ENCODE results near the gene ZNF488. TPM values are rescaled to one million over a fixed set of nuclear protein-coding genes. Genes with fewer than 3 reads are reported as not detected.

ZNF488 gene
- total and polyA plus RNA-seq, 8 donors: 0.43 to 15.1 (median 0.62) TPM; not detected in 2

- Histone ChIP-seq H3K4me1 (peaks cover 0 to 8% (median 0%) of the 10 kb centered on the region in 4 donors), H3K4me3 (no peak overlapping the region), H3K27ac (no peak overlapping the region), H3K27me3 (peaks cover 0 to 11% (median 0%) of the 10 kb centered on the region in 3 donors), H3K36me3 (no peaks in the 10 kb centered on the region), H3K9me3 (no peaks in the 10 kb centered on the region)
- 81 to 88% (median 87%) methylated on average over 6 of the region's 6 CpGs for WGBS, 5 donors
- TF ChIP-seq POLR2AphosphoS5 (IDR thresholded peaks at IDR 0.05) (no peak), EP300 (IDR thresholded peaks at IDR 0.05) (no peak), POLR2A (IDR thresholded peaks at IDR 0.05) (no peak)
- TF ChIP-seq, protein P1, sequence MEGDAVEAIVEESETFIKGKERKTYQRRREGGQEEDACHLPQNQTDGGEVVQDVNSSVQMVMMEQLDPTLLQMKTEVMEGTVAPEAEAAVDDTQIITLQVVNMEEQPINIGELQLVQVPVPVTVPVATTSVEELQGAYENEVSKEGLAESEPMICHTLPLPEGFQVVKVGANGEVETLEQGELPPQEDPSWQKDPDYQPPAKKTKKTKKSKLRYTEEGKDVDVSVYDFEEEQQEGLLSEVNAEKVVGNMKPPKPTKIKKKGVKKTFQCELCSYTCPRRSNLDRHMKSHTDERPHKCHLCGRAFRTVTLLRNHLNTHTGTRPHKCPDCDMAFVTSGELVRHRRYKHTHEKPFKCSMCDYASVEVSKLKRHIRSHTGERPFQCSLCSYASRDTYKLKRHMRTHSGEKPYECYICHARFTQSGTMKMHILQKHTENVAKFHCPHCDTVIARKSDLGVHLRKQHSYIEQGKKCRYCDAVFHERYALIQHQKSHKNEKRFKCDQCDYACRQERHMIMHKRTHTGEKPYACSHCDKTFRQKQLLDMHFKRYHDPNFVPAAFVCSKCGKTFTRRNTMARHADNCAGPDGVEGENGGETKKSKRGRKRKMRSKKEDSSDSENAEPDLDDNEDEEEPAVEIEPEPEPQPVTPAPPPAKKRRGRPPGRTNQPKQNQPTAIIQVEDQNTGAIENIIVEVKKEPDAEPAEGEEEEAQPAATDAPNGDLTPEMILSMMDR (IDR thresholded peaks at IDR 0.05): no peak
- peak in 1 of 2 donors; percentile 1 for DNase-seq
- intact Hi-C loops (cut with DNase I; ENCODE audit: low total_unique reads): no loop called here
Observed at GRCh38 chr10:47333532-47333931, 50.6 kb downstream of the ZNF488 start.

DNA sequence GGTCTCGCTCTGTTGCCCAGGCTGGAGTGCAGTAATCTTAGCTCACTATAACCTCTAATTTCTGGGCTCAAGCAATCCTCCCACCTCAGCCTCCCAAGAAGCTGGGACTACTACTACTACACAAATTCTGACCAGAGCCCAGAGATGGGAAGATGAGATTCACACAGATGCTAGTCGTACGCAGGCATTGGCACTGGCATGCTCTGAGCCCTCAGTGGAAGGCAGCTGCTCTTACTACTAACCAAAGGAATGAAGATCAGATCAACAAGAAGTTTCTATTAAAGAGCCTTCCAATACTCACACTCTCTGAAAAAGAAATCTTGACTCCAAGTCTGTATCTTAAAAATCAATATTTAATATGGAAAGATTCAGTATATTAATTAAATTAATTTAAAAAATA lies 51.1 kb downstream of the ZNF488 start:
- intact Hi-C loops (cut with DNase I; ENCODE audit: low total_unique reads): no loop called here
- H3K27ac ChIP-seq: no peak overlapping the region

DNA sequence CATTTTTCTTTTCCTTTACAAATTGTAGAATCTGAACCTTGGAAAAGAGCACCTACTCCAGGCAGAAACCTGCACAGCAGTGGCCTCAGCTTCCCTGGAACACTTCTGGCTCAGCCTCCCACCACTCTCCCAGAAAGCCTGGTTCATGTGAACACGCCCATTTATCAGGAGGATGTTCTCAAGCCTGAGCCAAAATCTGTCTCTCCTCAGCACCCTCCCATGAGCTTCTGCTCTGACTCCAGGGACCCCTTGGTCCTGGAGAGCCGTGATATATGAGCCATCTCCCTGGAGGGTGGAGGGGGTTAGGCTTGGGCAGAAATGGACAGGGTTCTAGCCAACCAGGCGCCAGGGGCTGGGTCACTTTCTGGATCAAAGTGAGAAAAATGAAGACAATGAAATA lies 51.7 kb downstream of the ZNF488 start:
- peaks cover 0 to 8% (median 0%) of the 10 kb centered on the region in 4 donors for H3K4me1 ChIP-seq
- H3K9me3 ChIP-seq: no peaks in the 10 kb centered on the region
- TF ChIP-seq EP300 (IDR thresholded peaks at IDR 0.05): no peak
- no peak for TF ChIP-seq POLR2A (IDR thresholded peaks at IDR 0.05)
- TF ChIP-seq, protein P1 (IDR thresholded peaks at IDR 0.05): no peak
- TF ChIP-seq POLR2AphosphoS5 (IDR thresholded peaks at IDR 0.05): no peak
- H3K36me3 ChIP-seq: no peaks in the 10 kb centered on the region
- H3K27ac ChIP-seq: no peak overlapping the region
- 75 to 85% (median 79%) methylated on average over 3 of the region's 3 CpGs for WGBS, 5 donors
- no peak overlapping the region for H3K4me3 ChIP-seq
- intact Hi-C loops (cut with DNase I; ENCODE audit: low total_unique reads): no loop called here
- peak in 1 of 2 donors; percentile 11 for DNase-seq
- peaks cover 0 to 11% (median 0%) of the 10 kb centered on the region in 3 donors for H3K27me3 ChIP-seq

More for the DNA sequence above, 51.1 kb downstream of the ZNF488 start:
- no peaks in the 10 kb centered on the region for H3K36me3 ChIP-seq
- TF ChIP-seq EP300 (IDR thresholded peaks at IDR 0.05) (no peak), POLR2AphosphoS5 (IDR thresholded peaks at IDR 0.05) (no peak), POLR2A (IDR thresholded peaks at IDR 0.05) (no peak)
- TF ChIP-seq, protein P1 (IDR thresholded peaks at IDR 0.05): no peak
- no peaks in the 10 kb centered on the region for H3K9me3 ChIP-seq
- DNase-seq: no peak
- WGBS, 5 donors: 74 to 96% (median 82%) methylated on average over 3 of the region's 3 CpGs
- H3K27me3 ChIP-seq: peaks cover 0 to 11% (median 0%) of the 10 kb centered on the region in 3 donors
- H3K4me3 ChIP-seq: no peak overlapping the region
- H3K4me1 ChIP-seq: peaks cover 0 to 8% (median 0%) of the 10 kb centered on the region in 4 donors

- Histone ChIP-seq H3K36me3 (no peaks in the 10 kb centered on the region), H3K27me3 (peaks cover 0 to 11% (median 0%) of the 10 kb centered on the region in 3 donors), H3K27ac (no peak overlapping the region), H3K4me1 (peaks cover 0 to 8% (median 0%) of the 10 kb centered on the region in 4 donors), H3K9me3 (no peaks in the 10 kb centered on the region), H3K4me3 (no peak overlapping the region)
- intact Hi-C loops (cut with DNase I; ENCODE audit: low total_unique reads): no loop called here
- 75 to 80% (median 77%) methylated on average over 7 of the region's 7 CpGs for WGBS, 5 donors
- DNase-seq: peak in 1 of 2 donors; percentile 15
- TF ChIP-seq, protein P1 (IDR thresholded peaks at IDR 0.05): no peak
- no peak for TF ChIP-seq POLR2A (IDR thresholded peaks at IDR 0.05)
- TF ChIP-seq EP300 (IDR thresholded peaks at IDR 0.05): no peak
- no peak for TF ChIP-seq POLR2AphosphoS5 (IDR thresholded peaks at IDR 0.05)
Observed at GRCh38 chr10:47331954-47332353, 52.1 kb downstream of the ZNF488 start.
